Osteoblast (primary cell): ENCODE results near the gene DENND5A. TPM values are rescaled to one million over a fixed set of nuclear protein-coding genes. Genes with fewer than 3 reads are reported as not detected.
A peak's percentile ranks its signal among the peaks of the same experiment; 100 is the strongest.

Experiments
- DNase-seq: peaks from one replicate; pipeline ENCODE4 v3.0.0; 2011; ENCODE audit warnings: low spot score, mixed read lengths; ENCODE audit not compliant: insufficient read length; ENCODE audit errors: missing footprints
- H2AFZ ChIP-seq: 2 replicates; pipeline ENCODE4 v1.6.0; 2011; ENCODE audit warnings: mild to moderate bottlenecking, low read length
- H3K27ac ChIP-seq: 2 replicates; pipeline ENCODE4 v1.5.1; 2011; ENCODE audit warnings: mild to moderate bottlenecking, low read depth, low read length, moderate library complexity
- H3K27me3 ChIP-seq: 2 replicates; pipeline ENCODE4 v1.6.0; 2012; ENCODE audit warnings: mild to moderate bottlenecking, control low read depth, inconsistent platforms, low read length, moderate library complexity; ENCODE audit not compliant: insufficient read depth
- H3K36me3 ChIP-seq: 2 replicates; pipeline ENCODE4 v1.5.1; 2011; ENCODE audit warnings: mild to moderate bottlenecking, low read length, control low read depth, moderate library complexity; ENCODE audit not compliant: insufficient read depth
- H3K4me1 ChIP-seq: 2 replicates; pipeline ENCODE4 v1.5.1; 2011; ENCODE audit warnings: mild to moderate bottlenecking, low read length, control low read depth, moderate library complexity; ENCODE audit not compliant: insufficient read depth
- H3K4me2 ChIP-seq: 2 replicates; pipeline ENCODE4 v1.6.0; 2011; ENCODE audit warnings: mild to moderate bottlenecking, low read length; ENCODE audit not compliant: insufficient read depth
- H3K4me3 ChIP-seq: fragments of 200-600 bp; sonication (generic); 3 replicates; pipeline ENCODE4 v1.5.1; 2012; ENCODE audit warnings: mild to moderate bottlenecking, low read length, inconsistent platforms; ENCODE audit not compliant: insufficient read depth
- H3K79me2 ChIP-seq: 2 replicates; pipeline ENCODE4 v1.6.0; 2012; ENCODE audit warnings: mild to moderate bottlenecking, low read length, control low read depth, inconsistent platforms; ENCODE audit not compliant: insufficient read depth
- H3K9me3 ChIP-seq: 2 replicates; pipeline ENCODE4 v1.5.1; 2011; ENCODE audit warnings: low read depth, low read length, control low read depth
- H4K20me1 ChIP-seq: 2 replicates; pipeline ENCODE4 v1.6.0; 2012; ENCODE audit warnings: mild to moderate bottlenecking, low read length, control low read depth; ENCODE audit not compliant: insufficient read depth
- CTCF ChIP-seq: IDR thresholded peaks from 2 replicates; pipeline ENCODE4 v1.5.1; 2011; ENCODE audit warnings: mild to moderate bottlenecking, low read depth, low read length, moderate library complexity; ENCODE audit errors: extremely low read depth
- total RNA-seq: library from RNA; depleted of rRNA; stranded (reverse); fragments of >200 nt; gene quantifications from 2 replicates; pipeline ENCODE4 v1.2.3, GENCODE V29; 2012

The DENND5A gene
- total RNA-seq, 1 donor = 183 TPM

GRCh38 chr11:9160166-9160565 lies 105.0 kb downstream of the DENND5A start:
- Histone ChIP-seq H3K27me3 (no peaks in the 10 kb centered on the region), H4K20me1 (no peaks in the 10 kb centered on the region), H3K27ac (peak overlapping the region; percentile 25), H3K79me2 (peaks cover 13% of the 10 kb centered on the region), H2AFZ (no peak overlapping the region), H3K36me3 (peaks cover 38% of the 10 kb centered on the region), H3K9me3 (no peaks in the 10 kb centered on the region), H3K4me2 (no peak overlapping the region), H3K4me1 (peaks cover 20% of the 10 kb centered on the region), H3K4me3 (no peak overlapping the region)
- TF ChIP-seq CTCF = no peak
- DNase-seq = no peak

- H3K36me3 ChIP-seq = peaks cover 39% of the 10 kb centered on the region
- DNase-seq = no peak
- TF ChIP-seq CTCF = no peak
- no peak overlapping the region for H3K4me2 ChIP-seq
- peak overlapping the region; percentile 38 for H3K27ac ChIP-seq
- peaks cover 20% of the 10 kb centered on the region for H3K4me1 ChIP-seq
- H2AFZ ChIP-seq = no peak overlapping the region
- peaks cover 13% of the 10 kb centered on the region for H3K79me2 ChIP-seq
- H3K9me3 ChIP-seq = no peaks in the 10 kb centered on the region
- no peaks in the 10 kb centered on the region for H3K27me3 ChIP-seq
- H3K4me3 ChIP-seq = no peak overlapping the region
- no peaks in the 10 kb centered on the region for H4K20me1 ChIP-seq
These were observed 106.2 kb downstream of the DENND5A start for GRCh38 chr11:9158898-9159391.

- no peaks in the 10 kb centered on the region for H4K20me1 ChIP-seq
- H2AFZ ChIP-seq = no peak overlapping the region
- H3K4me1 ChIP-seq = peaks cover 30% of the 10 kb centered on the region
- no peak for DNase-seq
- no peak overlapping the region for H3K27ac ChIP-seq
- H3K79me2 ChIP-seq = peaks cover 13% of the 10 kb centered on the region
- no peaks in the 10 kb centered on the region for H3K9me3 ChIP-seq
- no peak overlapping the region for H3K4me2 ChIP-seq
- no peak overlapping the region for H3K4me3 ChIP-seq
- no peak for TF ChIP-seq CTCF
- H3K36me3 ChIP-seq = peaks cover 42% of the 10 kb centered on the region
- H3K27me3 ChIP-seq = no peaks in the 10 kb centered on the region
These were observed 109.2 kb downstream of the DENND5A start for GRCh38 chr11:9155930-9156329.

- no peak overlapping the region for H3K27ac ChIP-seq
- no peak overlapping the region for H3K4me2 ChIP-seq
- H4K20me1 ChIP-seq = no peaks in the 10 kb centered on the region
- no peaks in the 10 kb centered on the region for H3K9me3 ChIP-seq
- H3K4me3 ChIP-seq = no peak overlapping the region
- H3K36me3 ChIP-seq = peaks cover 49% of the 10 kb centered on the region
- H3K4me1 ChIP-seq = peaks cover 23% of the 10 kb centered on the region
- no peak for TF ChIP-seq CTCF
- no peaks in the 10 kb centered on the region for H3K27me3 ChIP-seq
- H2AFZ ChIP-seq = no peak overlapping the region
- H3K79me2 ChIP-seq = peaks cover 24% of the 10 kb centered on the region
- DNase-seq = no peak
These were observed 111.5 kb downstream of the DENND5A start for GRCh38 chr11:9153651-9154050.
